Esophagus squamous epithelium (tissue), 4 donors: ENCODE results near the gene SMAD3.

Experiments used
- POLR2A ChIP-seq, 4 donors: fragments of 450-650 bp; IDR thresholded peaks; one replicate each; pipeline ENCODE4 v1.6.1; 2017; ENCODE audit warnings: antibody characterized with exemption in 4 of 4, mild to moderate bottlenecking in 4 of 4, moderate library complexity in 3 of 4
- TF ChIP-seq, protein P1 (sequence below), 6 experiments: fragments of 450-650 bp in 4 of 6; fragments of 200-600 bp in 2 of 6; sonication (generic) in 2 of 6; IDR thresholded peaks; one replicate each; pipeline ENCODE4 v1.5.1; 2016 to 2019; ENCODE audit warnings: antibody characterized with exemption in 6 of 6, mild to moderate bottlenecking in 4 of 6, moderate library complexity in 4 of 6

DNA sequence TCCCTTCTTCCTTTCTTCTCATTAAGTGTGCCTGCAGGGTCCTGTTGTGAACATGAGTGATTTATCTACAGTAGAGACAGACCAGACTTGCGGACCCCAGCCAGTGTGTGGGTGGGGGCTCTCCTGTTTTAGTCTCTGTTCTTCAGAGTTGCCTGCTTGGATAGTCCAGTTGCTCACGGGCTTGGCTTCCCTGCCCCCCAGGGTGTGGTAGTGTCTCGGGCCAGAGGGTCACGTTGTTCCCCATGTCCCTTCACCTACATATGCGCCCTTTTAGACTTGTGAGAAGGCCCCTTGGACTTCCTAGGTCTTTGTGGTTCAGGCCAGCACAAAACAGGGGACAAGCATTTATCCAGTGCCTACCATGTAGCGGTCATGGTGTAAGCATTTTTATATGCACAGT lies 103.3 kb downstream of the SMAD3 start:
- TF ChIP-seq, protein P1, sequence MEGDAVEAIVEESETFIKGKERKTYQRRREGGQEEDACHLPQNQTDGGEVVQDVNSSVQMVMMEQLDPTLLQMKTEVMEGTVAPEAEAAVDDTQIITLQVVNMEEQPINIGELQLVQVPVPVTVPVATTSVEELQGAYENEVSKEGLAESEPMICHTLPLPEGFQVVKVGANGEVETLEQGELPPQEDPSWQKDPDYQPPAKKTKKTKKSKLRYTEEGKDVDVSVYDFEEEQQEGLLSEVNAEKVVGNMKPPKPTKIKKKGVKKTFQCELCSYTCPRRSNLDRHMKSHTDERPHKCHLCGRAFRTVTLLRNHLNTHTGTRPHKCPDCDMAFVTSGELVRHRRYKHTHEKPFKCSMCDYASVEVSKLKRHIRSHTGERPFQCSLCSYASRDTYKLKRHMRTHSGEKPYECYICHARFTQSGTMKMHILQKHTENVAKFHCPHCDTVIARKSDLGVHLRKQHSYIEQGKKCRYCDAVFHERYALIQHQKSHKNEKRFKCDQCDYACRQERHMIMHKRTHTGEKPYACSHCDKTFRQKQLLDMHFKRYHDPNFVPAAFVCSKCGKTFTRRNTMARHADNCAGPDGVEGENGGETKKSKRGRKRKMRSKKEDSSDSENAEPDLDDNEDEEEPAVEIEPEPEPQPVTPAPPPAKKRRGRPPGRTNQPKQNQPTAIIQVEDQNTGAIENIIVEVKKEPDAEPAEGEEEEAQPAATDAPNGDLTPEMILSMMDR (IDR thresholded peaks at IDR 0.05), result no peak
- no peak for TF ChIP-seq POLR2A (IDR thresholded peaks at IDR 0.05)
